NCI-H1694 (cell line): ENCODE data around the gene KLHL3.
"Not testable (repeated sequence)": the region's sequence is repeated elsewhere in the genome, so short reads cannot be mapped to it uniquely, and the experiment has no call there.

ENCODE experiments used
- DNase-seq: peaks from one replicate; lab custom pipeline; 2025; lab: John Stamatoyannopoulos, UW

Gene KLHL3

DNA sequence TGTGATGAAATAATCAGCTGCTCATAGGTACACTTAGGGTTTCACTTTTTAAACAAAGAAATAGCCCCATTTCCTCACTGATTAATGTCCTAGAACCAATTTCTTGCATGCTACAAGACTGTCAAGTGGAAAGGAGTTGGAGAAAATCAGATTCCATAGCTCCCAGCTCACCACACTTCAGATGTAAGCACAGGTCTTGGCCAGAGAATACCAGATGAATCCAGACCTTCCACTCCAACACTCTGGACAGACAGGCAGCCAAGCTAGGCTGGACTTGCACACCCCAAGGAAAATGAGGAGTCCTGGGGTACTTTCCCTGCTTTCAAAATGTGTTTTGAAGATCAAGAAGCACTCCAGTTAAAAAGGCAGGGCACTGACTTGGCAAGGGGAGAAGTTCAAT is 68.5 kb downstream of the KLHL3 start:
- DNase-seq: no peak

DNA sequence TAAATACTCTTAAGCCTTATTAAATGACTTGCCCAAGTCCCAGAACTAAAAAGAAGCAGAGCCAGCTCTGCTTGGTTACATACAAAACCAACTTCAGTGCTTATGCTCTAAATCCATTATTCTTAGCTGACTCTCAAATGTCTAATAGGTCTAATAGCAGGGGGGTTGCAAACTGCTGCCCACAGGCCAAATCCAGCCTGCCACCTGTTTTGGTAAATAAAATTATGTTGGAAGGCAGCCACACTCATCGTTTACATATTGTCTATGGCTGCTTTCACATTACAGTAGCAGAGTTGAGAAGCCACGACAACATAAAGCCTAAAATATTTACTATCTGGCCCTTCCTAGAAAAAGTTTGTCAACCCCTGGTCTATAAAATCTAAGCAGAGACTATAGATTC is 69.0 kb downstream of the KLHL3 start:
- no peak for DNase-seq

DNA sequence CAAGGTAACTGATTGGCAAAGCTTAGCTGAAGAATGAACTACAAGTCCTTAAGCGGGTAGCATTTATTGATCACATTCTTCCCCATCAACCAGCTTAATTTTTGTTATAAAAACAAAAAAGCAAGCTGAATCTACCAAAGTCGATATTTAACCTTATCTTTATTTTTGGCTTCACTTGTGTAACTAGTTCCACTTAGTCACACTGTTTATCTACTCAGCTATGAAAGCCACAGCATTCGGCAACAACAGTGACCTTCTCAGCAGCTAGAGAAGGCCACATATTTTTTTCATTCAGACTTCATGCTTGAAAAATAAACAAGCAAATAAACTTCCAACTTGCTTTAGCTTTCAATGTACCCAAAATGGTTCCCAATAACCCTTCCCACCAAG is 69.4 kb downstream of the KLHL3 start:
- DNase-seq: no peak

DNA sequence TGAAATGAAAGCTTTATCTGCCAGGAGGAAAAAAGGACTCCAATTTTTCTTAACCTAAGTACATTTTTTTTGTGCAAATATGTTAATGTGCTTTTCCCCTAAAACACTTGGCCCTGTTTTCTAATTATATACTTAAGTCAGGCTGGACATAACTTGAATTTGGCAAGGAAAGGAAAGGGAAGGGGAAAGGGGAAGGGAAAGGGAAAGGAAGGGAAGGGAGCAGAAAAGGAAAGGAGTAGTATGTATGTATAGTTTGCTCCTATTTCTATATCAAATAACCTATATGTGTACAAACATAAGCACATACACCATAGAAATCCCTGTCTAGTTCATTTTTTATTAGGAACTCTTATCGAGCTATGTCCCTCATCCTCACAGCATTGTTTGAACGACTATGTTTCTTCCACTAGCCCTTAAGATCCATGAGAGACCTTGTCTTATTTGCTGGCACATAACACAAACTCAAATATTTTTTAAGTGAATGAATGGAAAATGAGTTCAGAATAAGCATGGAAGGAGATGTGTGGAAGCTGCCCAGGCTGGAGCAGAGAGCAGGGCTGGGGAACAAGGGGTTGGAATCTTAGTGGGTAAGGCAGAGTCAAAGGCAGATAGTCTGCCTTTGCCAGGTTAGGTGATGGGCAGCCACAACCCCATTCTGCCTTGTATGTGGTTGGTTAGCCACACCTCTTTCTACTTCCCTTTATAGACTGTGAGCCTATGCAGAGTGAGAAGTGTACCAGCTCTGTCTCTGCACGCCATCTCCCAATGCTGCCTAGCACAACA is 70.0 kb downstream of the KLHL3 start:
- DNase-seq: no peak

DNA sequence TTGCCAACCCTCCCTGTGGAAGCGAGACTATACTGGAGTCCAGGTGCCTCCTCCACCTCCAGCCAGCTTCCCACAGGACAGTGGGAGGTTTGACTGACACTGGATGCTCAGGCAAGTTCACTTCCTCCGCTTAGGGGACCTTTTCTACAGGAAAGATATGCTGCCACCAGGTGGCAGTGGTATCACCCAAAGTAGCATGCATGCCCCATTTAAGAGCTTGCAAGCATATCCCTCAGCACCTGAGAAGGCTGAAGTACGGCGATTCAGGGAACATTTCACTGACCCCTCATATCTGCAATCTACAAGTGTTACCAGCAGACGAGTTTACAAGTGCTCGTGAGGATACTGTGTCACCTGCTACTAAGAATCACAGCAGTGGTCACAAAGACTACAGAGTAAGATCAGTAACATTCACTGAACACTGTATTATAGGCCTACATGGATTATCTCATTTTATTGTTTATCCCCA is 75.5 kb downstream of the KLHL3 start:
- peak; percentile 65 for DNase-seq

DNA sequence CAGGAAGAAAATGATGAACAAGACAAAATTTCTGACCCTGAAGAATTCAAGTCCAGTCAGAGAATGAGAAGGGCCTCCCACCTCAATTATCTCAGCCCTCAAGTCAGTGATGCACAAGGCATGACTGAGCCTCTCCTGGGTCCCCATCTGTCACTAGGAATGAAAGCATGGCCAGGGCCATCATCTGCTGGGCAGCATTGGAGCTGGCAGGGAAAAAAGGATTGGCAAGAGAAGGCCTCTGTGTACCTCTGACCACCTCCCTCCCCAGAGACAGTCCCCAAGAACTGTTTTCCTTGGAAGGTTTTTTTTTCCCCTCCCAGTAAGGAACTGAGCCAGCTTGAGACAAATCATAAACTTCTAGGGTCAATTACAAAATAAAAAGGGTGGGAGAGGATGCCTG is 76.7 kb downstream of the KLHL3 start:
- no peak for DNase-seq

DNA sequence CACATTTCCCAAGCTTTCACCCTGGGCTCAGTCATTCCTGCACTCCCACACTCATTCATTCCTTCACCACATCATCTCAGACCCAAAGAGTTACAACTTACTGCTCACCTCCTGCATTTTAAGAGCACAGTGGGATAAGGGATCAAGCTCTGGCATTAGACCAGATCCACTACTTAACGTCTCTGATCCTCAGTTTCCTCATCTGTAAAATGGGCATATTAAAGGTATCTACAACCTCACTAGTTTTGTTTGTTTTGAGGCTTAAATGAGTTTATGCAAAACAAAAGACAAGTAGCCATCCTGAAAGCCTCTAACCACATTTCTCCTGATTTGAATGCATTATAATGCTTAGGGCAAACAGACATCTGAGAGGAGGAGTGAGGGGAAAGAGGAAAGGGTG is 77.6 kb downstream of the KLHL3 start:
- no peak for DNase-seq

DNA sequence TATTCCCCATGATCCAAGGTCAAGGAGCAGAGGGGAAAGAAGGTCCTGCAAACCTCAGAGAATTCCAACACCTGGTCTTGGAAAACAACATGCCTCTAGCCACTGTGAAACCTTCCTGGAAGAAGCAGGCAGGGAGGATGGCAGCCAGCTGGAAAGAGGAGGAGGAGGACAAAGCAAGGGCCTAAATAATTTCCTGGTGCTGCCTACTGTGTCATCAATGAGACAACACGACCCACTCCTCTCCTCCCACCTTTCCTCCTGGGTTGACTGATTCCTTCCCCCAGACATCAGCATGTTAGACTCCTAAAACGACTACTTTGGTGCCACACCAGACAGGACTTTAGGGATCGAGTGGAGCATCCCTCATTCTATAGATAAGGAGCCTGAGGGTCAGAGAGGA is 78.8 kb downstream of the KLHL3 start:
- no peak for DNase-seq

DNA sequence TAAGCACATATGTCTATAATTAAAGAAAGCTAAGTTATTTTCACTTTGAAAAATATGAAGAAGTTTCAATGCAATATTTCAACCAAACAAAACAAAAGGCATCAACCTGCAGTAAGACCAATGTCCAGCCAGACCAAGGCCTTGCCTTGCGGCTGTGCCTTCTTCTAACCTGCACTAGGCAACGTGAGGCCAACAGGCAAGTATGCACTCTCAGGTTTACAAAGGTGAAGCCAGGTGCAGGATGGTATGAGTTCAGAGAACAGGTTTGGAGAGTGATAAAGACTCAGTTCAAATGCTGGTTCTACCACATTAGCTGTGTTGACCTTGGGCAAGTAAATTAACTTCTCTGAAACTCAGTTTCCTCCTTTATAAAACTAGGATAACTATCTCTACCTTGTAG is 79.3 kb downstream of the KLHL3 start:
- no peak for DNase-seq

DNA sequence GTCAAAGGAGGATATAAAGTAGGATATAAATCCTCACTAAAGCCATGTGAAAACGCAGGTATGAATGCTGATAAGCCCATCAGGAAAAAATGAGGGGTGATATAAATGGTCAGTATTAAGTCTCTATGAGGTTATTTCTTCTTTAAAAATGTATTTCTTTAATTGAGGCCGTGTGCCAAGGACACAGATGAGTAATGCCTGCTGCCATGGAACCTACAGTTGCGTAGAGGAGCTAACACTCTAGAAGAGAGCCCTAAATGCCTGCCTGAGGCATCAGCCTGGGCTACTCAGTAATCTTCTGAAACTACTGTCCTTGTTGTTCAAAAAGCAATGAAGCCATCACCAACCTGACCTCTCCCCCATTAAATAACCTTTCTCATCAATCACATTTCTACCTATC is 84.9 kb downstream of the KLHL3 start:
- DNase-seq: no peak

DNA sequence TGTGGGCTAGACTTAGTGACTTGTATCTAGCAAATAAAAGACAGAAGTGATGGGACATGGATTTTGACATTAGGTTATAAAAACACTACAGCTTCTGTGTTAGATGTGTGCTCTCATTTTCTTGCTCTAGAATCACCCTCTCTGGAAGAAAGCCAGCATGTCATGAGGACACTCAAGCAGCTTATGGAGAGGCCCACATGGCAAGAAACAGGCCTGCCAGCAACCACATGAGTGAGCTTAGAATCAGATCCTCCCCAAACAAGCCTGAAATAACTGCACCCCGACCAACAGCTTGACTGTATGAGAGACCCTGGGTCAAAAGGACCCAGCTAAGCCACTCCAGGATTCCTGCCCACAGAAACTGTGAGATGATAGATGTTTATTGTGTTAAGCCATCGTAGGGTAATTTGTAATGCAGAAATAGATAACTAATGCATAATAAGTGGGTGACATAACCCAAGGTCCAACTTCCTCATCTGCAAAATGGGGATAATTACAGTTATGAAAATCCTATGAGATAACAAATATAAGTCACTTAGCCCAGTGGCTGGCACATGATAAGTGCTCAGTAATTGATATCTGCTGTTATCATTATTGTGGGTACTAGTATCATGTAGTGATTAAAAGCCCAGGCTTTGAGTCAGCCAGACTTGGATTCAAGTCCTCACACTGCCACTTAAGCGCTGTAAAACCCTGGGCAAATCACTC is 86.5 kb downstream of the KLHL3 start:
- no peak for DNase-seq

DNA sequence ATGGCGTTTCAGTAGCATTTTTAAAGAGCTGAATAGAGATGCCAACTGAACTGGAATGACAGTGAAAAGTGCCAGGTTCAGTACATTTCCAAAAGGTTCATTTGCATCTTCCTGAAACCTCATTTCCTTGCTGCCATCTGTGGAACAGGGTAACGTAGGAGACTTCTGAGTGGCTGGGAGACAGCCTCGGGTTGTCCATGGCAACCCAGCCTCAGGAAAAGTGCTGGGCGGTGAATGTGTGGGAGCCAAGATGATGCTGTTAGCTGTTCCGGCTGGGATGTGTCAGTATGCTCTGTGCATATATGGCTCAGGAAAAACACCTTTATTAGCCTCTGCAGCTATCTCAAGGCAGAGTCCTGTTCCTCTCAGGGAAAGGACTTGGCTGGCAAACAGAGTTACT is 87.5 kb downstream of the KLHL3 start:
- DNase-seq: no peak

DNA sequence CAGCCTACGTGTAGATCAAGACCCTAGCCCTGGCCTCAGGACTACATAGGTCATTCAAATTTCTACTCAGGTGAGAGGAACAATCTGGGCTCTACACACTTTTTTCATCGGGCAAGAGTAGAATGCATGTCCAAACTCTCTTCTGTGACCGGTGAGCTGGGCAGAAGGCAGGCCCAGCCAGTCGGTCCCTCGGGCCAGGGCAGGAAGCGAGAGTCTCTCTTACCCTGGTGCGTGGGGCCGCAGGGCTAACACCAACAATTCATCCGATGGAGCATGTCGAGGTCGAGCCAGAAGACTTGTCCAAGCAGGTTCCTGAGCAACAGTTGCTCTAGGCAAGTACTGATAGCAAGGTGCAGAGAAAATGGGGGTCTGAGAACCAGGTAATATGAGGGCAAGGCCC is 88.5 kb downstream of the KLHL3 start:
- no peak for DNase-seq

DNA sequence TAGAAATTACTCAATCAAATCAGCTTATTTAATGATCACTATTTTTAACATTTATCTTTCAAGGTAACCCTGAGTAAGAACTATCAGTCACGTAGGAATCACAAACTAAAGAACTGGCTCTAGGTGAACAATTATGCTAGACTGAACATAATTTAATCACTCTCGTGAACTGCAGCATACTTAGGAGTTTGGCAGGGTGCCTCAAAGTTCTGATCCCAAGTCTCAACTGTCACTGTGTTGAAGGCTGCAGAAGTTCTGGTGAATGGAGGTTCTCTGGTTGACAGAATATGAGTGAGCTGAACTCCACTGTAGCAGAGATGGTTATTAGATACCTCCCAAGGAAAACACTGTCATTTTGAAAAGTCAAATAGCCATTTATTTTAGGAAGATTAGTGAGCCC is 89.1 kb downstream of the KLHL3 start:
- DNase-seq: no peak

DNA sequence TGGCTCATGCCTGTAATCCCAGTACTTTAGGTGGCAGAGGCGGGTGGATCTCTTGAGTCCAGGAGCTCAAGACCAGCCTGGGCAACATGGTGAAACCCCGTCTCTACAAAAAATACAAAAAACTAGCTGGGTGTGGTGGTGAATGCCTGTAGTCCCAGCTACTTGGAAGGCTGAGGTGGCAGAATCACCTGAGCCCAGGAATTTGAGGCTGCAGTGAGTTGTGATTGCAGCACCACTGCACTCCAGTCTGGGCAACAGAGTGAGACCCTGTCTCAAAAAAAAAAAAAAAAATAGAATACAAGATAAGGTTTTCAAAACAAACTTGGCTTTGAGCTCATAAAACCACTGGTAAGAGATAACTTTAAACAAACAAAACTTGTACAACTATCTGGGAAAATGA is 92.8 kb downstream of the KLHL3 start:
- not testable (repeated sequence) for DNase-seq

DNA sequence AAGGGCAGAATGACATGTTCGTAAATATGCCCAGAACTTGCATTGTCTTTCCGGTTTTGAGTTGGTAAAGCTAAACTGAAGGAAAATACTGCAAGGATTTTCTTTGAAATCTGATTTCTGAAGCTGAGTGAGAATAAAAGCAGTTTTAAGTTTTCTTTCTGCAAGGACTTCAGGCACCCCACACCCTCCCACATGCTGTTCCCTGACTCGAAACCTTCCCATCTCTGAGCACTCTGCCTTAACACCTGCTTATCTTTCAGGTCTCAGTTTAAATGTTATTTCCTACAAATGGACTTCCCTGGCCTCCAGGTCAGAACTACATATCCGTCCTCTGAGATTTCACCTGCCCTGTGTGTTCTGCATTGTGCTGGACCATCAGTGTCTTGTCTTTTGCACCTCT is 93.8 kb downstream of the KLHL3 start:
- no peak for DNase-seq

DNA sequence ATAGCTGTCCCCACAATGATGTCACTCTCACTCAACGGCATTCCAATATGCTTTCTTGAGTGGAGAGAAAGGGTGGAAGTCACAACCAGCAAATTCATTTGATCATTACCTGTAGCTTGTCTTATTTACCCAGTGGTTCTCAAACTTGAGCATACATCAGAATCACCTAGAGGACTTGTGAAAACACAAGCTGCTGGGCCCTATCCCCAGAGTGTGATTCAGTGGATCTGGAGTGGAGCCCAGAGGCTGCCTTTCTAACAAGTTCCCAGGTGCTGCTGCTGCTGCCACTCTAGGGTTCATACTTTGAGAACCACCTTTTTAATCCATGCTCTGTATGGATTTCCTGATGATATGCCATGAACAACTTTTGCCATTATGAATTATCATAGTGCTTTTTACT is 94.7 kb downstream of the KLHL3 start:
- DNase-seq: no peak

DNA sequence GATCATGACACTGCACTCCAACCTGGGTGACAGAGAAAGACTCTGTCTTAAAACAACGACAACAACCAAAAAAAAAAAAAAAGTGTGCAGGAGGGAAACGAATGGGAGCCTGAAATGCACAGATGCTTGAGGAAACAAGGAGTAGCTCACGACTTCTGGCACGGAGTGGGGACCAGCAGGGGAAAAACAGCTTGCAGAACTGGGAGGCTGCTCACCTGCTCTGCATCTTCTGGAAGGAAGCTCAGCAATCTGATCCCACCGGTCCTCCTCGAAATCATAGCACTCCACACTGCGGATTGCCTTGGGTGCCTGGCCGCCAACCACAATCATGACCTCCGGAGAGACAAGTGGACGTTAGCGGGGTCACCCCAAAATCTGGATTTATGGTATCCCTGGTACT is 96.2 kb downstream of the KLHL3 start:
- no peak for DNase-seq

DNA sequence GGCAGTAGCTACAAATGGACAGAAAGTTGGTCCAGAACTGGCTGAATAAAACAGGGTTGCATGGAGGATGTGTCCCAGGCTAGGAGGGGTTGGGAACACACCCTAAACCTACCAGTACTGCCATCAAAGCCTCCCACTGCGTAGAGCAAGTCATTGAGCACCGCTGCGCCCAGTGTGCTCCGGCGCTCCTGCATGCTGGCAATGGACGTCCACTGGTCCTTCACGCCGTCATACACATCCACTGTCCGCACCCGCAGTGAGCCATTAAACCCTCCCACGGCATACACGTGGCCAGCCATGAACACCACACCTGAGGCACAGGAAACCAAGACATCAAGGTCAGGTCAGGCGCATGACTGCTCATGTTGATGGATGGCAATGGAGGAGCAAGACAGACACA is 97.0 kb downstream of the KLHL3 start:
- DNase-seq: no peak

DNA sequence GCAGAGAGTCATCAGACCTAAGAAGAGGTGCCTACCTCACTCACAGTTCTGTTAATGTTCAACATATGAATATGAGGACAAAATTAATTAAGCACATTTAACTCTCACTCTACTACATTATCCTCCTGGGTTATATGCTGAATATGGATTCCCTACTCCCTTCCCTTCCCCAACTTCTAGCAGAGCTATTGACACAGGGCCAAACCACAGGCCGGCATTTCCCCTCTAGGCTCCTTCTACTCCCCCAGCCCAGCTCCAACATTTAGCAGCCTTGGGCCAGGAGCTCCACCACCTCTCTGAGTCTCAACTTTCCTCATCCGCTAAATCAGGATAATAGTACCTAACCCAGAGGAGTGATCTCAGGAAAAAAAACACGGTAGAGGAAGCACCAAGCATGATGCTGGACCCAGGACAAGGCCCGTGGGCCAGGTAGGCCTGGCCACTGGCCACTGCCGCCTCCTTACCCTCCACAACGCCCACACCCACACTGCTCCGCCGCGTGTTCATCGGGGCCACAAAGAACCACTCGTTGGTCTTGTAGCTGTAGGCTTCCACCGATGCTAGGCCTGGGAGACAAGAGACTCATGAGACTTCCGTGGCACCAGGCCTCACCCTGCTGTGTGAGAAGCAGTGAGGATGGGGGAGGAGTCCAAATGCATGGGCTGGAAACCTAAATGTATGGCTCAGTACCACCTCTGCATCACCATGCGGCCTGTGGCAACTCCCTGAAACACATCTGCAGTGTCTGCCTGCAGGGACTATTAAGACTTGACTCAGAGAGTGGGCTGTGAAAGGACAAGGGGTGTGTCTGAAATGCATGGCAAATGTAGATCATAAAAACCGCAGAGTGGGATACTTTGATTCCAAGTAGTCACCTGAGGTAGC is 98.8 kb downstream of the KLHL3 start:
- DNase-seq: no peak

DNA sequence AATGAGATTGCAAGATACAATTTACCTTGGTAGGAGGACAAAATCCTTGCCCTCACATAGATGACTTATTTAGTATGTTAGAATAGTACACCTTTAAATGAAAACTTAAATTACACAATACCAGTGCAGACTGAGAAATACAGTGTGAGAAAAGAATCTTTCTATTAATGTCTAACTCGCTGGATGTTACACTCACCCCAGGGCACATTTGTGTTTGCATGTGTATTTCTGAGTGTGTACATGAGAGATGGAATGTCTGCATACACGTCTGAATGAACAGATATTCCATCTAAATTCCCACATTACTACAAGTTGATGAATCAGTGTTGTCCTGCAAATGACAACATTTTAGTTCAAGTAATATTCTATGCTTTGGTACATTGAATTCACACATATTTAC is 99.8 kb downstream of the KLHL3 start:
- DNase-seq: no peak

DNA sequence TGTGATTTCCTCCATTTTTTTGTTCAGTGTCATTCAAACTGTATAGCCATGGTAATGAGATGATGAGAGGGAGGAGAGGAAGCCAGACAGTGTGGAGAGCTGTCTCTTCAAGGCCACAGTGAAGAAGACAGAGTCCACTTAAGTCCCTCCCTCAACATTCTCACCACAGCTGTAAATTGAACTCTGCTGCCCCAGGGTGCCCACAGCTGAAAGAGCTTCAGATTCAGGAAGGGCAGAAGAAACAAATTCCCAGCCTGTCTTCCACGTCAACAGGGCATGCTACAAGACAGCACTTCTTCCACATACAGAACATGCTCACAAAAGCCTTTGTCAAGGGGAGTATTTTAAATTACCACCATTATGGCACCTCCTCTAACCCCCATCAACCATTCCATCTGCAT is 100.4 kb downstream of the KLHL3 start:
- DNase-seq: no peak

DNA sequence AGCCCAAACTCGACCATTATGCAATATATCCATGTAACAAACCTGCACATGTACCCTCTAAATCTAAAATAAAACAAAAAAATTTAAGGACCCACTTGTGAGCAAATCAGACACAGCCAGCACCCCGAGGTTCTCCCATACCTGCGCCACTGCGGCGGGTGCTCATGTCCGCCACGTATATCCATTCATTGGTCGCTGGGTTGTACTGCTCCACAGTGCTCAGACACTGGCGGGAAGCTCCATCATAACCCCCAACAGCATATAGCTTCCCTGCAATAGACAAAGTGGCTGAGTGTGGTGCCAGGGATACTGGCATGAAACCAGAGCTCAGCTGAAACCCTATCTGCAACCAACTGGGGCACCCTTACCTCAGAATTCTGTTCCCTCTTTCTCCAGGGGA is 102.0 kb downstream of the KLHL3 start:
- DNase-seq: no peak
